ENCODE data around the gene INO80B.
A peak's percentile ranks its signal among the peaks of the same experiment; 100 is the strongest.
"Not testable (repeated sequence)": the region's sequence is repeated elsewhere in the genome, so short reads cannot be mapped to it uniquely, and the experiment has no call there.

Gene INO80B

GRCh38 chr2:74454654-74455511, at the start of gene INO80B:
TSS of gene INO80B (plus strand) at chr2:74455087. CDS start at chr2:74455117, 30 bp downstream.
- peak; percentile 98 for DNase-seq

- peak; percentile 10 for DNase-seq
Measured at GRCh38 chr2:74406035-74406434, 48.9 kb upstream of the INO80B start.

- no peak for DNase-seq
Measured at GRCh38 chr2:74407682-74408081, 47.2 kb upstream of the INO80B start.

GRCh38 chr2:74413001-74413698, 41.7 kb upstream of the INO80B start:
- DNase-seq = no peak

- no peak for DNase-seq
Measured at GRCh38 chr2:74414441-74414840, 40.4 kb upstream of the INO80B start.

- no peak for DNase-seq
Measured at GRCh38 chr2:74414881-74415761, 39.8 kb upstream of the INO80B start.

- DNase-seq = no peak
Measured at GRCh38 chr2:74415762-74416395, 39.0 kb upstream of the INO80B start.

- DNase-seq = no peak
Measured at GRCh38 chr2:74416778-74417177, 38.1 kb upstream of the INO80B start.

- no peak for DNase-seq
Measured at GRCh38 chr2:74417197-74417596, 37.7 kb upstream of the INO80B start.

- DNase-seq = no peak
Measured at GRCh38 chr2:74417763-74418162, 37.1 kb upstream of the INO80B start.

GRCh38 chr2:74418312-74418711, 36.6 kb upstream of the INO80B start:
- DNase-seq = no peak

GRCh38 chr2:74419345-74419744, 35.5 kb upstream of the INO80B start:
- DNase-seq = no peak

GRCh38 chr2:74420006-74420405, 34.9 kb upstream of the INO80B start:
- no peak for DNase-seq

- not testable (repeated sequence) for DNase-seq
Measured at GRCh38 chr2:74420443-74421103, 34.3 kb upstream of the INO80B start.

GRCh38 chr2:74421221-74421870, 33.5 kb upstream of the INO80B start, which contains the start of the genes C2orf81 and WDR54:
TSS of gene C2orf81 (minus strand) at chr2:74421619. CDS start at chr2:74421560, 59 bp downstream.
TSS of gene WDR54 (plus strand) at chr2:74421730. CDS start at chr2:74422154, 424 bp downstream.
- DNase-seq = peak; percentile 88

- no peak for DNase-seq
Measured at GRCh38 chr2:74423231-74424095, 31.4 kb upstream of the INO80B start.

- DNase-seq = no peak
Measured at GRCh38 chr2:74424139-74424992, 30.5 kb upstream of the INO80B start.

- no peak for DNase-seq
Measured at GRCh38 chr2:74424995-74425406, 29.9 kb upstream of the INO80B start.

GRCh38 chr2:74425523-74425922, 29.4 kb upstream of the INO80B start:
- no peak for DNase-seq

Data from HCEC 1CT (cell line).